ENCODE measurements around the gene PATL1. TPM values are rescaled to one million over a fixed set of nuclear protein-coding genes. Genes with fewer than 3 reads are reported as not detected.
"Not testable (repeated sequence)": the region's sequence is repeated elsewhere in the genome, so short reads cannot be mapped to it uniquely, and the experiment has no call there.

The PATL1 gene
- total RNA-seq, 1 experiment from 2014 or later, result 59.8 TPM

DNA sequence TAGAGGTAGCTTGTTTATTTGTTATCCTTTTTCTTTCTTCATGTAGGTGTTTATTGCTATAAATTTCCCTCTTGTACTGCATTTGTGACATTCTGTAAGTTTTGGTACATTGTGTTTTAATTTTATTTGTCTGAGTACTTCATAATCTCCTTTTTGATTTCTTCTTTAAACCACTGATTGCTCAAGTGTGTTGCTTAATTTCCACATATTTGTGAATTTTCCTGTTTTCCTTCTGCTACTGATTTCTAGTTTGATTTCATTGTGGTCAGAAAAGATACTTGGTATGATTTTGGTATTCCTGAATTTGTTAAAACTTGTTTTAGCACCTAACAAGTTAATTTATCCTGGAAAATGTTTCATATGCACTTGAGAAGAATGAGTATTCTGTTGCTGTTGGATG is 29.7 kb upstream of the PATL1 start:
- no peak for DNase-seq
- no peak overlapping the region for H3K27ac Mint-ChIP-seq (ENCODE audit: unreplicated experiment)

DNA sequence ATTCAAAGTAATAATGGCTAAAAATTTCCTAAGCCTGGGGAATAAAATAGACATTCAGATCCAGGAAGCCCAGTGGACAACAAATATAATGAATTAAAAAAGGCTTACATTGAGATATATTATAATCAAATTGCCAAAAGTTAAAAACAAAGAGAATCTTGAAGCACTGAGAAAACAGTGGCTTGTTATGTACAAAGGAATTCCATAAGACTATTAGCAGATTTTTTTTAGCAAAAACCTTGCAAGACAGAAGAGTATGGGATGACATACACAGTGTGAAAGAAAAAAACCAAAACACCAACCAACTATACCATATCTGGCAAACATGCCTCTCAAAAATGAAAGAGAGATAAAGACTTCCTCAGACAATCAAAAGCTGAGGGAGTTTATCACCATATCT is 24.1 kb upstream of the PATL1 start:
- Mint-ChIP-seq H3K36me3 (ENCODE audit: insufficient read depth, unreplicated experiment) (no peaks in the 10 kb centered on the region), H3K4me1 (ENCODE audit: low read depth, unreplicated experiment) (peaks cover 8% of the 10 kb centered on the region), H3K9me3 (ENCODE audit: low read depth, unreplicated experiment) (peaks cover 11% of the 10 kb centered on the region), H3K27ac (ENCODE audit: unreplicated experiment) (no peak overlapping the region), H3K4me3 (ENCODE audit: low read depth, unreplicated experiment) (no peak overlapping the region), H3K27me3 (ENCODE audit: unreplicated experiment) (peaks cover 27% of the 10 kb centered on the region)
- no TSS peak for BruUV-seq (replicated peaks)
- intact Hi-C loops (cut with micrococcal nuclease; ENCODE audit: unreplicated experiment), result no loop called here
- CTCF ChIA-PET, result no interaction called here
- TF ChIP-seq, protein P1, sequence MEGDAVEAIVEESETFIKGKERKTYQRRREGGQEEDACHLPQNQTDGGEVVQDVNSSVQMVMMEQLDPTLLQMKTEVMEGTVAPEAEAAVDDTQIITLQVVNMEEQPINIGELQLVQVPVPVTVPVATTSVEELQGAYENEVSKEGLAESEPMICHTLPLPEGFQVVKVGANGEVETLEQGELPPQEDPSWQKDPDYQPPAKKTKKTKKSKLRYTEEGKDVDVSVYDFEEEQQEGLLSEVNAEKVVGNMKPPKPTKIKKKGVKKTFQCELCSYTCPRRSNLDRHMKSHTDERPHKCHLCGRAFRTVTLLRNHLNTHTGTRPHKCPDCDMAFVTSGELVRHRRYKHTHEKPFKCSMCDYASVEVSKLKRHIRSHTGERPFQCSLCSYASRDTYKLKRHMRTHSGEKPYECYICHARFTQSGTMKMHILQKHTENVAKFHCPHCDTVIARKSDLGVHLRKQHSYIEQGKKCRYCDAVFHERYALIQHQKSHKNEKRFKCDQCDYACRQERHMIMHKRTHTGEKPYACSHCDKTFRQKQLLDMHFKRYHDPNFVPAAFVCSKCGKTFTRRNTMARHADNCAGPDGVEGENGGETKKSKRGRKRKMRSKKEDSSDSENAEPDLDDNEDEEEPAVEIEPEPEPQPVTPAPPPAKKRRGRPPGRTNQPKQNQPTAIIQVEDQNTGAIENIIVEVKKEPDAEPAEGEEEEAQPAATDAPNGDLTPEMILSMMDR (IDR thresholded peaks at IDR 0.05; ENCODE audit: unreplicated experiment), result no peak
- DNase-seq, result no peak

More for the DNA sequence above, 29.7 kb upstream of the PATL1 start:
- Mint-ChIP-seq H3K36me3 (ENCODE audit: insufficient read depth, unreplicated experiment) (no peaks in the 10 kb centered on the region), H3K27me3 (ENCODE audit: unreplicated experiment) (peaks cover 9% of the 10 kb centered on the region), H3K4me3 (ENCODE audit: low read depth, unreplicated experiment) (no peak overlapping the region), H3K4me1 (ENCODE audit: low read depth, unreplicated experiment) (no peaks in the 10 kb centered on the region), H3K9me3 (ENCODE audit: low read depth, unreplicated experiment) (peaks cover 5% of the 10 kb centered on the region)
- BruUV-seq (replicated peaks), result no TSS peak
- CTCF ChIA-PET, result interaction anchor here (0.7 kb wide), 1 partner anchor 426 kb away, joined by 3 read pairs; no protein-coding TSS in a partner anchor
- TF ChIP-seq, protein P1 (IDR thresholded peaks at IDR 0.05; ENCODE audit: unreplicated experiment), result no peak
- intact Hi-C loops (cut with micrococcal nuclease; ENCODE audit: unreplicated experiment), result no loop called here

DNA sequence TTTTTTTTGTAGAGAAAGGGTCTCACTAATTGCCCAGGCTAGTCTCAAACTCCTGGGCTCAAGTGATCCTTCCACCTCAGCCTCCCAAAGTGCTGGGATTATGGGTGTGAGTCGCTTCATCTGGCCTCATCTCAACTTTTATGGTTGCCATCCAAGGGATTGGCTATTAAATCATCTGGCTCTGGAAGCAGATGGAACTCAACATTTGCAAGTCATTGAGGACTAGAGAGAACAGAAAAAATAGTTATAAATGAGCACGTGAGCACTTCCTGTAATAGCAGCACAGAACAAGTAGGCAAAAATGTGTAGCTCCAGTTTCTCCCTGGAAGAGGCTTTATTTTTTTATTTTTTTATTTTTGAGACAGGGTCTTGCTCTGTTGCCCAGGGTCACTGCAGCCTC is 22.3 kb upstream of the PATL1 start:
- Mint-ChIP-seq H3K36me3 (ENCODE audit: insufficient read depth, unreplicated experiment) (no peaks in the 10 kb centered on the region), H3K9me3 (ENCODE audit: low read depth, unreplicated experiment) (peaks cover 11% of the 10 kb centered on the region), H3K4me1 (ENCODE audit: low read depth, unreplicated experiment) (peaks cover 8% of the 10 kb centered on the region), H3K27ac (ENCODE audit: unreplicated experiment) (no peak overlapping the region), H3K27me3 (ENCODE audit: unreplicated experiment) (peaks cover 27% of the 10 kb centered on the region), H3K4me3 (ENCODE audit: low read depth, unreplicated experiment) (no peak overlapping the region)
- CTCF ChIA-PET, result no interaction called here
- intact Hi-C loops (cut with micrococcal nuclease; ENCODE audit: unreplicated experiment), result no loop called here
- no TSS peak for BruUV-seq (replicated peaks)
- TF ChIP-seq, protein P1 (IDR thresholded peaks at IDR 0.05; ENCODE audit: unreplicated experiment), result no peak
- DNase-seq, result no peak

DNA sequence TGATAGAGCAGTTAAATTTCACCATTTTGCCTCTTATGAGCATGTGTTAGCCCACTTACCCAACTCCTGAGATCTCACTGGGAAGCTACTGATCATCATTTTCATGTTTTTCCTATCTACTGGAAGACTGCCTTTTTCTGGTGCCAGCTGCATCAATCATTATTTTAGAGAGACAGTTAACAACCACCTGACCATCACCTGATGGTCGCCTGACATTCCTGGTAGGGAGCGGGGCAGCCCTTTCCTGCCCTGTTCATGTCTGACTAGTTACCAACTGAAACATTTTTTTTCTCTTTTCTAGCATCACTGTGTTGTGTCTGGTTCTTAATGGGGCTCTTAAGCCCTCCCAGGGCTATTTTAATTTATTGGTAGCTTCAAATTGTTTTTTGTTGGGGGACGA is 20.2 kb upstream of the PATL1 start:
- Mint-ChIP-seq H3K4me3 (ENCODE audit: low read depth, unreplicated experiment) (no peak overlapping the region), H3K4me1 (ENCODE audit: low read depth, unreplicated experiment) (peaks cover 8% of the 10 kb centered on the region), H3K36me3 (ENCODE audit: insufficient read depth, unreplicated experiment) (no peaks in the 10 kb centered on the region), H3K9me3 (ENCODE audit: low read depth, unreplicated experiment) (peaks cover 9% of the 10 kb centered on the region), H3K27me3 (ENCODE audit: unreplicated experiment) (peaks cover 24% of the 10 kb centered on the region), H3K27ac (ENCODE audit: unreplicated experiment) (no peak overlapping the region)
- intact Hi-C loops (cut with micrococcal nuclease; ENCODE audit: unreplicated experiment), result loop anchor here (10.0 kb wide), 1 partner anchor 404 kb away; no protein-coding TSS in a partner anchor
- no TSS peak for BruUV-seq (replicated peaks)
- DNase-seq, result no peak
- TF ChIP-seq, protein P1 (IDR thresholded peaks at IDR 0.05; ENCODE audit: unreplicated experiment), result no peak
- CTCF ChIA-PET, result interaction anchor here (1.4 to 1.7 kb wide), 2 partner anchors 20 to 180 kb away, joined by 7 read pairs; partner anchors contain the start of gene PATL1

DNA sequence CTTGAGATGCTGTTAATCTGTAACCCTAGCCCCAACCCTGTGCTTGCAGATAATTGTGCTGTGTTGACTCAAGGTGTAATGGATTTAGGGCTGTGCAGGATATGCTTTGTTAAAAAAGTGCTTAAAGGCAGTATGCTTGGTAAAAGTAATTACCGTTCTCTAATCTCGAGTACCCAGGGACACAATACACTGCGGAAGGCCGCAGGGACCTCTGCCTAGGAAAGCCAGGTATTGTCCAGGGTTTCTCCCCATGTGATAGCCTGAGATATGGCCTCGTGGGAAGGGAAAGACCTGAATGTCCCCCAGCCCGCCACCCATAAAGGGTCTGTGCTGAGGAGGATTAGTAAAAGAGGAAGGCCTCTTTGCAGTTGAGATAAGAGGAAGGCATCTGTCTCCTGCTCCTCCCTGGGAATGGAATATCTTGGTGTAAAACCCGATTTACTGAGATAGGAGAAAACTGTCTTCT is 12.5 kb upstream of the PATL1 start:
- H3K36me3 Mint-ChIP-seq (ENCODE audit: insufficient read depth, unreplicated experiment); BruUV-seq (replicated peaks); H3K27ac Mint-ChIP-seq (ENCODE audit: unreplicated experiment); DNase-seq; CTCF ChIA-PET; H3K27me3 Mint-ChIP-seq (ENCODE audit: unreplicated experiment); H3K4me3 Mint-ChIP-seq (ENCODE audit: low read depth, unreplicated experiment); H3K9me3 Mint-ChIP-seq (ENCODE audit: low read depth, unreplicated experiment): not testable (repeated sequence)
- peaks cover 12% of the 10 kb centered on the region for H3K4me1 Mint-ChIP-seq (ENCODE audit: low read depth, unreplicated experiment)
- intact Hi-C loops (cut with micrococcal nuclease; ENCODE audit: unreplicated experiment), result loop anchor here (5.0 to 10.0 kb wide), 2 partner anchors 249 to 396 kb away; no protein-coding TSS in a partner anchor

Measured in Calu3 (cell line).